Activated T-cell treated with anti-CD3 and anti-CD28 coated beads for 24 hours (primary cell): ENCODE results near the gene CDKN2AIPNL.

Experiments
- DNase-seq: peaks from one replicate; pipeline ENCODE4 v3.0.0-alpha.2; 2020; ENCODE audit warnings: low read depth

CDKN2AIPNL gene, protein sequence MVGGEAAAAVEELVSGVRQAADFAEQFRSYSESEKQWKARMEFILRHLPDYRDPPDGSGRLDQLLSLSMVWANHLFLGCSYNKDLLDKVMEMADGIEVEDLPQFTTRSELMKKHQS

DNA sequence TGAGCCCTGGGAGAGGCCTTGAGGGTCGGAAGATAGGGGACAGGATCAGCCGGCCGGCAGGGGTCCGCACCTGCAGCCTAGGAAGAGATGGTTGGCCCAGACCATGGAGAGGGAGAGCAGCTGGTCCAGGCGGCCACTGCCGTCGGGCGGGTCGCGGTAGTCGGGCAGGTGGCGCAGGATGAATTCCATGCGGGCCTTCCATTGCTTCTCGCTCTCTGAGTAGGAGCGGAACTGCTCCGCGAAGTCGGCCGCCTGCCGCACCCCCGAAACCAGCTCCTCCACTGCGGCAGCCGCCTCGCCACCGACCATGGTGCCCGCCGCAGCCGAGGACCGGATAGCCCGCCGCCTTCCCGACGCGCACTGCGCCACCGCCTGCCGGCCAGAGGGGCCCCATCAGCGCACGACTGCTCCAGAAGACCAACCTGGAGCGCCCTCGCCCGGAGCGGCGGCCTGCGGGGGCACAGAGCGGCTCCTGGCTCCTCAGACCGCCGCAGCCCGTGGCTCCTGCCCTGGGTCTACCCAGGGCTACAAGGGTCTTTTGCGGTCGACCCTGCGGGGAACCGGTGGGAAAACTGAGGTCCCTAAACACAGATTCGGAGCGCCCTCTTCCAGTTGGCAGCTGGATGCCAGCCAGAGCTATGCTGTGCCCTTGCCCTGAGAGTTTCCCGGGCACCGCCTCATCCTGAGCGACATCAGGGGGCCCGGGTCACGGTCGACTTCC, at the start of gene CDKN2AIPNL:
TSS of gene CDKN2AIPNL (minus strand) at position 336 of the 721 bp plus-strand sequence. CDS start at position 309, 27 bp downstream.
- peak; percentile 84 for DNase-seq

DNA sequence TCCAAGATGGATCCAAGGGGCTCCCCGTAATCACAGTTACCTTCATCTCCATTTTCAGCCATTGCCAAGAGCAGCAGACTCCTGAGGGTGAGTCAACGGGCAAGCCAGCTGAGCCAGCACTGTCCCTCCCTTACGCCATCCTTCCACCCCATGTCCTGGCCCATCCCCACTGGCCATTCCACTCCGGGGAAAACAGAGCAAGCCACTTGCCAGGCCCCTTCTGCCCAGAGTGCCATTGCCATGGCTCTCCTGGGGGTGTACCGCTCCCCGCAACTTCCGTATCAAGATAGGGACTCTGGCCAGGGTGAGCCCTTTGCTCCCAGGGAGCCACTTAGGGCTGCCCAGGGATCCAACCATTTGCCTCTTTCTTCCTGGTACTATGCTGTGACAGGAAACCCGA, 48.9 kb upstream of the CDKN2AIPNL start:
- DNase-seq: no peak

DNA sequence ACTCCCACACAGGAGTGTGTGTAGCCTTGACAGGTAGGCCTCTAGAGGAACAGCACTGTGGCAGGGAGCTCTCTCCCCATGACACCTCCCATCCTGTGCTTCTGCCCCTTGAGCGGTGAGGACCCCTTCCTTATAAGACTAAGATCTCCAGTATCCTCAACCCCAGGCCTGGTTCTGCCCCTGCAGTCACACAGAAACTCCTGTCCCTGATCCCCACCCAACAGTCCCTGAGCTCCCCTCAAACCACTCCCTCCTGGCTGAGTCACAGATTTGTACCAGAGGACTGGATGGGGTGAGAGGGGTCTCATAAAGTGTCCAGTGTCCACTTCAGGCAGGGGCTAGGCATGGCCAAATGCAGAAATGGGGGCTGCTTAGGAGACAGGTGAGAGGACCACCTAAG, 47.8 kb upstream of the CDKN2AIPNL start:
- no peak for DNase-seq

DNA sequence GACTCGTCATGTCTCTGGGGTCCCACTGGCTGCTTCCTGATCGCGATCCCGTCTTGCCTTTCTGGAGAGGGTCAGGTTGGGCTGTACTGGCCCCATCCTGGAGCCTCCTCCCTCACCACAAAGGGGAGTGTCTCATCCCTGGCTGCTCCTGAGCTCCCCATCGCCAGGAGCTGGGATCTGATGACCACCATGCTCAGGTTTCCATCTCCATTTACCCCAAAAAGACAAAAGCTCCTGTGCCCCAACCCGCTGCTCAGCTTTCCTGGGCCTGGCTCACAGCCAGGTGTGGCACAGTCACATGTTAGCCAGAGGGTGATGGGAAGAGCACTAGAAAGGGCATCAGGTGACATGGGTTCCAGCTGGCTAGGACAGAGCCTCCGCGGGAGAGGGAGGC, 47.3 kb upstream of the CDKN2AIPNL start:
- DNase-seq: no peak

DNA sequence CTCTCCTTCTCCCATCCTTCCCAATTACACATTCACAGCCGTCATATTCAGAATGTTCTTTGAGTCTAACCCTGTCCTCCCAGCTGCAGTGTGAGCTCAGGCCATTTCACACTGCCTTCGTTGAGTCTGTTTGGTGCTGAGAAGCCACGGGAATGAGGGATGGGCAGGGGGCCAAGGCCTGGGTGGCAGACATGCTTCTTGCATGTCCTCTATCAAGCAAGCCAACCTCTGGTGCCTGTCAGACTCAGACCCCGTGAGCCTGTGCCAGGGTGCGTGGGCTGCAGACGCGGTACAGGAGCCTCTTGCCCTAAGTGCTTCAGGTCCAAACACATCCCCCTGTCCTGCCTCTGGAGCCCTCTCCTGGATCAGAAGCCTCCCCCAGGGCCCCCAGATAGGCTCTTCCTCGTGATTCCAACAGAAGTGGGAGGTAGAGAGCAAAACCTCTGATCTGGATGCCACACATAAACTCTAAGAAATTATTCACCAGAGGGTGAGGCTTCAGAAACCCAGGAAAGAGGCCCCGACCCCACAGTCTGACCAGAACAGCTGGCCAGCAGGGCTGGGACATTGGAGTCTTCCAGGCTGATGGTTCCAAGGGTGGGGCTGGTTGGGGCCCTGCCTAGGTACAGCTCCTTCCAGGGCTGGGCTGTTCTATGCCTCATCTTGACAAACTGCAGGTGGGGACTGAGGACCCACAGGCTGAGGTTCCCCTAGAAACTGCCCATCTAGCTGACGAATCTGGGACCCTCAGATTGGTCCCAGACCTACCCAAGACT, 46.7 kb upstream of the CDKN2AIPNL start:
- DNase-seq: no peak

DNA sequence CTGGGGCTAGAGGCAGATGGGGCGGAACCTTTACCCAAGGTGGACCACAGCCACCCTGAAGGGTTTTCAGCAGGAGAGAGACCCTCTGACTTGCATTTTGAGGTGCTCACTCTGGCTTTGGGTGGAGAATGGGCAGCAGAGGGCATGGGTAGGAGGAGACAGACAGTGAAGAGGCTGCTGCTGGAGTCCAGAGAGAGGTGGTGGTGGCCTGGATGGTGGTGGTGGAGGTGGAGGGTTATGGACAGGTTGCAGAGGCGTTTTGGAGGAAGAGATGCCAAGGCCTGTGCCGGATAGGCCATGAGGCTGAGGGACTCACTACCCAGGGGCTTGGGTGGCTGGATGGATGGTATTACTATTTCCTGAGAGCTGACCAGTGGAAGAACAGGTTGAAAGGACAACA, 46.1 kb upstream of the CDKN2AIPNL start:
- DNase-seq: no peak

DNA sequence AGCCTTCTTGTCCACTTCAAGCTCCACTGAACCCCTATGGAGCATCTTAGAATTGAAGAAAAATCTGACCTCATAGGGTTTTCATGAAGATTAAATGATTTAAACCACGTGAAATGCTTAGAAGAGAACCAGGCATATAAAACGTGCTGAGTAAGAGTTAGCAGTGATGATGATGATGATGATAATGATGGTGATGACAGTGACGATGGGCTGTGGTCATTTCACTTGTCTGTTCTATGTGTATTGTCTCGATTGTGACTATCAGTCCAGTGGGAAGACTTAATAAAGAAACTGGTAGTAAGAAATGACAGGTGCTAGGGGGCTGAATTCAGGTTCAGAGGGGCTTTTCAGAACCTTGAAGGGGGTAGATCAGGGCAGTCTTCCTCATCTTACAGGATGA, 45.1 kb upstream of the CDKN2AIPNL start:
- DNase-seq: no peak

DNA sequence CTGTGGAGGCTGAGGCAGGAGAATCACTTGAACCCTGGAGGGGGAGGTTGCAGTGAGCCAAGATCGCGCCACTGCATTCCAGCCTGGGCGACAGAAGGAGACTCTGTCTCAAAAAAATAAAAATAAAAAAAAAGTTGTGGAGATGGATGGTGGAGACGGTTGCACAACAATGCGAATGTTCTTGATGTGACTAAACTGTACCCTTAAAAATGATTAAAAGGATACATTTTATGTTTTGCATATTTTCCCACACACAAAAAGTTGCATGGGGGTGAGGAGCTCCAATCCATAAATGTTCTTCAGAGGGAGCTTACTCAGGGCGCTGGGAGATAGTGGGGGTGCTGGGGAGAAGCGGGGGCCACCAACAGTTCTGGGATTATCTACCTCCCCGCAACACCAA, 43.8 kb upstream of the CDKN2AIPNL start:
- no peak for DNase-seq

DNA sequence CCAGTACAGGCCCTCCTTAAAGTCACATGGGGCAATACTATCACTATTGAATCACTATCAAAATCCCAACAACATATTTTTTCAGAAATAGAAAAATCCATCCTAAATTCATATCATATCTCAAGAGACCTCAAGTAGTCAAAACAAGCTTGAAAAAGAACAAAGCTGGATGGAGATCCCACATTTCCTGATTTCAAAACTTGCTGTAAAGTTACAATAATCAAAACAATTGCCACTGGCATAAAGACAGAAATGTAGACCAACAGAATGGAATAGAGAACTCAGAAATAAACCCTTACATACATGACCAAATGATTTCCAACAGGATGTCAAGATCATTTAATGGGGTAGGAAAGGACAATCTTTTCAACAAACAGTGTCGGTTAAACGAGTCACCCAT, 41.3 kb upstream of the CDKN2AIPNL start:
- DNase-seq: no peak

DNA sequence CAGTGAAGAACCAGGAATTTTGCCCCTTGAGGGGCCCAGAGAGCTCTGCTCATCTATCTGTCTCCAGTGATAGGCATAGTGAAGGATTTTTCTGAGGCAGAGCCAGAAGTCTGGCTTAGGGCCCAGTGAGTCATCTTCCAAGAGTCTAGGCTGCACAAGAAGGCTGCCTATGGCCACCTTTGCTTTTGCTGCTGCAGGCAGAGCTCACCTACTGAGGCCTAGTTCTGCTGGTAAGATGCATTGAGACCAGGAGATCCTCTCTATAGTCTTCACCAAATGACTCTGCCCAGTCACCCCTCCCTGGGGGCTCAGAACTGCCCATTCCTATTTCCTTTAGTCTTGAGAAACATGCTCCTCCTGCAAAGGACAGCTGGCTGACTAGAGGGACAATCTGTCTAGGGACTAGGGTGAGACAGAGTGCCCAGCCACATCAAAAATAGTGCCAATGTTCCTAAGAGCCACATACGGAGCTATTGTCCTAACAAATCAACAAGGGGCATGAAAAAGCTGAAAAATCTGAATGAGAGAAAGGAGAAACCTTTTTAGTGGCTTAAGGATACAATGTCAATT, 40.3 kb upstream of the CDKN2AIPNL start:
- no peak for DNase-seq

DNA sequence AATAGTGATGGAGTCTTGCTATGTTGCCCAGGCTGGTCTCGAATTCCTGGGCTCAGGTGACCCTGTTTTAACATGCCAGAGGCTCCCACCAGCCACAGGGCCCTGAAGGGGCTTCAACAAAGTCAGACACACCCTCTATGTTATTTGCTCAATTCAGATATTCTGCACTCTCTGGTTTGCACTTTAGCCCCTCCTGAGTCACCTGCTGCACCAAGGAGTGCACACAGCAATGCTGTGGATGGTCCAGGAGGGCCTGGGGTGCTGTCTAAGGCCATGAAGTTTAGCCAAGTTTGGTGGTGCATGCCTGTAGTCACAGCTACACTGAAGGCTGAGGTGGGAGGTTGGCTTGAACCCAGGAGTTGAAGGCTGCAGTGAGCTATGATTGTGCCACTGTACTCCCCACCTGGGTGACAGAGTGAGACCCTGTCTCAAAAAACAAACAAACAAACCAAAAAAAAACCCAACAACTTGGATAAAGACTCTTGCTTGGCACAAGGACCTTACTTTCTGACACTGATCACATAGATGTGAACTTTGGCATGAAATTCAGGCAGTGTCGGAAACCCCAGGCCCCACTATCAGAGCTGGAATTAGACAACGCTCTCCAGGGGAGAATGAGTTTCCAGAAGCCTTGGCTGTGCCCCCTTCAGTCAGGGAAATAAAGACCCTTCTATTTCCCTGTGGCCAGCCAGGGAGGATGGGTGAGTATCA, 39.7 kb upstream of the CDKN2AIPNL start:
- no peak for DNase-seq

DNA sequence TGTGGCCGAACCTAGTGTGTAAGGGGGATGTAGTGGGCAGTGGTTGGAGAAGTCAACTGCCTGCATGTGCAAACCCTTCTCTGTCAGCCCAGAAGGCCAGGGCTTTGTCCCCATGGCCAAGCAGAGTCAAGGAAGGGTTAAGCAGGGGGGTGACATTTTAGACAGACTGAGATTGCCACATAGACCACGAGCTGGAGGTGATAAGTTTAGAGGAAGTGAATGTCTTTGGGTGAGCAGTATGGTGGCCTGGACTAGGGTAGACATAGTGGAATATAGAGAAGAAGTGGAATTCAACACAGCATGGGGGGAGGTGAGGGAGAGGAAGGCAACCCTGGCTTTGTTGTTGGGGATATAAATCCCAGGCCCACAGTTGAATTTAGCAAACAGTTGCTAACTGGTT, 38.7 kb upstream of the CDKN2AIPNL start:
- DNase-seq: no peak

DNA sequence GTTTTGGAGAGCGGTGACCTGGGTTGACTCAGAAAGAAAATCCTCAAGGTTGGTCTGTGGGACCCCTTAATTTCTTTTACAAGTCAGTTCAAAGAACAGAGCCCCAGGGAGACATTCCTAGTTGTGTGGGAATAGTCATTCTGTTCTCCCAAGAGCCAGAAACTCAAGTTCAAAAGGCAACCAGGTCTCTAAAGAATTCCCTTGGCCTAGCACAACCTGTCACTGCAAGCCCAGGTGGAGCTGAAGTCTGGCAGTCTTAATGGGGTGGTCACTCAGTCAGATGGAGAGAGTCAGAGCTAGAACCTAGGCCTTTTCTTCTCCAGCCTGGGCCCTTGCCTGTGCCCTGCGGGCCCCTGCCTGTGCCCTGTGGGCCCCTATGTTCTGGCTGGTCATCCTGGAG, 37.5 kb upstream of the CDKN2AIPNL start:
- no peak for DNase-seq

DNA sequence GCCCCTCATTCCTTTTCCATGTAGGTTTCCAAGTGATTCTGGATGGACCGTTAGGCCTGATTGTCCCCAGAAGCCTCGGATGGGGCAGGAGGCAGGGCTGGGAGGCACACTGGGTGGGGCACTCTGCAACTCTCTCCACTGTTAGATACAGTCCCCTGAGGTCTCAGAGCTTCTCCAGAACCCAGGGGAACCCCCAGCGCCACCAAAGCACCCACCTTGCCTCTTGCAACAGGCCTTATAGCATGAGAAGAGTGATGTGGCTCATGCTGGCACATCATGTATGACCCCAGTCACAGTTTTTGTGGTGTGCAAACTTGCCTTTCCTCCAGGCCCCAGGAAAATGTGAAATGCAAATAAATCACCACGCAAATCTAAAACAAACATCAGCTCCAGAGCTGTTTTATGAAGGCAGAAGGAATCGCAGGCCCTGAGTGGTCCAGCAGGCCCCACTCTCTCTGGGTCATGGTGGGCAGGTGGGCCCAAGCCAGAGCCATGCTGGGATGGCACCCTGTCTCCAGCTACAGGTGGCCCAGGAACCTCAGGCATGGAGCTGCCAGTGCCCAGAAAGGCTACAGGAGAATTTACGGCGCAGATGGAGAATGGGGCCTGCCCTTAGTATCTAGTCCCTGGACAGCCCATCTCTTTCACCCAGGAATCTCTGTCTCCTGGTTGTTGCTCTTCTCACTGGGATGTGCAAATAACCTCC, 36.3 kb upstream of the CDKN2AIPNL start:
- no peak for DNase-seq

DNA sequence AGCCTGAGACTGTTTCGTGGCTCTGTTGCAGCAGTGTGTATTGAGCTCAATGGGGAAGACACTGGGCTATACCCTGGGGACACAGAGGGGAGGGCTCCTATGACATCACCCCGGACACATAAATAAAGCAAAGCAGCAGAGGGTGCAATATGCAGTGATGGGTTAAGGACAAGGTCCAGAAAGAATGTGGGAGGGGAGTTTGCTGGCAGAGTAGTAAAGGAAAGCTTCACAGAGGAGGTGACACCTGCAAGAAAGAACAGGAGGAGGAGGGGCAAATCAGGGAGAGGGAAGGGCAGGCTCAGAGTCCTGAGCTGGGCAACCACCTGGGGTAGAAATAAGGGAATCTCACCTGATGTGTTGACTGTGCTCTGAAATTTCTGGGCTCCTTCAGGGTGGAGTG, 35.3 kb upstream of the CDKN2AIPNL start:
- no peak for DNase-seq

DNA sequence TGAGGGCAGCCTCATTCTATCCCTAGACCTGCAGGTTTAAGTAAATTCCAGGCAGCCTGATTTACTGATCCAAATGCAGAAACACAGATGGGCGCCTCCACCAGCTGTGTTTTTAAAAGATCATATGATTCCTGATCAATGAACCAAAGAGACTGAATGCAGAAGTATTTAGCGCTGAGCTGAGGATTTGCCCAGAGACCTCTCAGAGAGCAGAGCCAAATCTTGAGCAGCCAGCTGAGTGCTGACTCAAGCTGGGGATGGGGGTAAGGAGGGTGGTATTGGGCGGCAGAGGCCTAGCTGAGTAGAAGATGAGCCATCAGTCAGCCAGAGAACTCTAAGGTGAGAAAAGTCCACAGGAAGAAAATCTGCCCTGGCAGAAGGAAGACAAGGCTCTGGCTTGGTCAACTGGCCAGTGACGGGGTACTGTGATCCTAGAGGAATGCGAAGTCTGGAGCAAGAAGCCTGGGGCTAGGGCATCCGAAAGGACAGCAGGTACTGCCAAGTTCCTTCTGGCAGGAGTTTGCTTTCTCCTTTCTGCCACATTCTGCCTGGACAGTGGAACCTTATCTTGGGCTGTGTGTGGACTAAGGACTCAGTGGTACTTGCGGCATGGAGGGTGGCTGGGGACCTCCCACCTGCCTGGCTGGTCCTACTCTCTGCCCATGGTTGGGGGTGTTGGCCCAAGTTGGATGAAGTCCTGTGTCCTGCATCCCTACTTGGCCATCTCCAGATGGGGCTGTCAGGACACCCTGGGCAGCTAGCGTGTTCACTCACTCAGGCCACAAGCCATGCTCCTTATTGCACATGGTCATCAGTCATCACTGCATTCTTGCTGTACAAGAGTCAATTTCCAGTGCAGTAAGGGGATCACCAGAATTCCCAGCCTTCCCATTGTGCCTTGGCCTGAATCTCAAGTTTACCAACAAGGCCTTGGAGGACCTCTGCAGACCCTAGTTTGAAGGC, 34.5 kb upstream of the CDKN2AIPNL start:
- no peak for DNase-seq

DNA sequence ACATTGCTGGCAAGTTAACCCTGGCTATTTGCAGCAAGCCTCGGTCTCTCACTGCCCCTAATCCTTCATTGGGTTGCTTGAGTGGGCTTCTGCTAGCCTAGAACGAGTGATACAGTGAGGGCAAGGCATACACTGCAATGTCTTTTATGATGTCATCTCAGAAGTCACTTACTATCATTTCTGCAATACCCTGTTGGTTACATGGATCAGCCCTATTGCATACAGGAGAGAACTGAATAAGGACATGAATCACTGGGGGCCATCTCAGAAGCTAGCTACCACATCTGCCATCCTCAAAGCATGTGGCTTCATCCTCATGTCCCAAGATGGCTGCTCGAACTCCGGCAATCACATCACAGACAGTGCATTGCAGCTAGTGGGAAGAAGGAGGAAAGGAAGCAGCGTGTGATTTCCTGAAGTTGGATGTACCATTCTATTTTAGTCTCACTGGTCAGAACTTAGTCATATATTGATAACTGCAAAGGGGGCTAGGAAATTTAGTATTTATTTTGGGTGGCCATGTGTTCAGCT, 33.3 kb upstream of the CDKN2AIPNL start:
- DNase-seq: no peak

DNA sequence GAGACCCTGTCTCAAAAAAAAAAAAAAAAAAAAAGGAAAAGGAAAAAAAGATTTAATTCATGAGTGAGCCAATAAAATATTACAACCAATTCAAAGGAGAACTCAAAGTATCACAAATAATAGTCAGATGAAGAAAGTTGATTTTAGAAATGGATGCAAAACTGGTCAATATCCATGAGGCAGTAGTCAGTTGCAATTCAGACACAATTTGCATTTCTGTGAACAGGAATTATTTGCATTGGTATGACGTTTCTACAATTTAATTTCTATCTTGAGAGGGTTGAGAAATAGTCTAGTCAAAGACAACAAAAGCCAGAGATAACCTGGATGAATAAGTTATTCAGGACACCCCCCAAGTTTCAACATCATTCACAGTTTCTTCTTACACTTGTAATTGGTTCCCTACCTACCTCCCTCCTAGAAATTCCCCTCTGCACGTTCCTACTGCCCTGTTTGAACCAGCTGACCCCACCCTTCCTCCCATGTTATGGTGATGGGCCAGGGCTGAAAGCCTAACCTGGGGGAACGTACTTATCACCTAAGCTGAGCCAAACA, 28.6 kb upstream of the CDKN2AIPNL start:
- DNase-seq: no peak

DNA sequence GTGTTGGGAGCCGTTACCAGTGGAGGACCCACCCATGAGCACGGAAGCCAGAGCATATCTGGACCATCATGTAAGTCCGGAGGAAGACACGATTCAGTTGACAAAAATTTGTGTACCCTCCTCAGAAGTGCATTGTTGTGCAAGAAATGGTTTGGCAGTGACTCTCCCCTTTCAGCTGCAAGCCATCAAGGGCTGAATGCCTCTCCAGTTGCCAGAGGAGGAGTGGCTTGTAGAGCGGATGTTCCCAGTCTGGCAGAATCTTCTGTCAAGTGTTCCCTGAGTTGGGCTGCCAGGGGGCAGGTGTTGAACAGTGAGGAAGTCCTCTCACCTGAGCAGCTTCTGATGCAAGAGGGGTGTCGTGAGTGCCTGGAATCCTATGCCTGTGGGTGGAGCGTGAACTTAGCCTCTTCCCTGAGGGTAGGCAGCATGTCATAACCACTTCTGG, 27.6 kb upstream of the CDKN2AIPNL start:
- no peak for DNase-seq

DNA sequence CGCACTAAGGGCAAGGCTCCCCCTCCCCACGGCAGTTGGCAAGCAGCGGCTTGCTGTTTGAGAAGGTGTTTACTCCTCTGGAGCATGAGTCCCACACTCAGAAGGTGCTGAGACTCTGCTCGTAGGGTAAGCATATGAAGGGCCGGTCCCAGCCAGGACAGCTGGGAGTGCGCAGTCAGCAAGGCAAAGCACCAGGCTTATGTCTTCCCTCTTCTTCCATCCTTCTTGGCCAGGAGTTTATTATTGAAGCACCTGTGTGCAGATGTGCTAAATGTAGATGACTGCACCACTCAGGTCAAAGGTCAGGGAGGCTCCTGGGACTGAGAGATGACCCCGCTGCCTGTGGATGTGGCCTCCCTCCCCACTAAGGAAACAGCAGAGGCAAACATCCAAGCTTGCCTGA, 27.0 kb upstream of the CDKN2AIPNL start:
- no peak for DNase-seq
